Peyer's patch (tissue), 4 donors: ENCODE data around the gene OR10J1. TPM values are rescaled to one million over a fixed set of nuclear protein-coding genes. Genes with fewer than 3 reads are reported as not detected.

Experiments used
- DNase-seq, 3 donors: peaks; one replicate each; pipeline ENCODE4 v3.0.0-alpha.2; 2017 to 2019
- H3K27ac ChIP-seq, 4 donors: fragments of 200-600 bp; sonication (generic); one replicate each; pipeline ENCODE4 v1.5.1; 2016 to 2019
- H3K27me3 ChIP-seq, 2 donors: fragments of 200-600 bp; sonication (generic); one replicate each; pipeline ENCODE4 v1.5.1; 2019
- H3K36me3 ChIP-seq, 3 donors: fragments of 200-600 bp; sonication (generic); one replicate each; pipeline ENCODE4 v1.5.1; 2016 to 2019
- H3K4me1 ChIP-seq, 4 donors: fragments of 200-600 bp; sonication (generic); one replicate each; pipeline ENCODE4 v1.5.1; 2016 to 2019
- H3K4me3 ChIP-seq, 4 donors: fragments of 200-600 bp; sonication (generic); 1 replicate in 3 of 4; 2 replicates in 1 of 4; pipeline ENCODE4 v1.5.1; 2016 to 2019; ENCODE audit warnings: mild to moderate bottlenecking in 1 of 4
- H3K9me3 ChIP-seq, 4 donors: fragments of 200-600 bp; sonication (generic); one replicate each; pipeline ENCODE4 v1.5.1; 2016 to 2019; ENCODE audit warnings: mild to moderate bottlenecking in 1 of 4
- POLR2A ChIP-seq, 2 donors: fragments of 450-650 bp; IDR thresholded peaks; one replicate each; pipeline ENCODE4 v1.5.1; 2017; ENCODE audit warnings: antibody characterized with exemption in 2 of 2, mild to moderate bottlenecking in 2 of 2, moderate library complexity in 2 of 2
- total RNA-seq, 4 donors: library from RNA; depleted of rRNA; stranded (reverse); fragments of >200 nt; gene quantifications; one replicate each; pipeline ENCODE4 v1.1.0, GENCODE V29; 2016
- TF ChIP-seq, protein P1 (sequence below), 6 experiments: fragments of 450-650 bp in 4 of 6; fragments of 200-600 bp in 2 of 6; sonication (generic) in 1 of 6; IDR thresholded peaks; one replicate each; pipeline ENCODE4 v1.5.1; 2017 to 2019; ENCODE audit warnings: antibody characterized with exemption in 6 of 6, mild to moderate bottlenecking in 3 of 6, moderate library complexity in 1 of 6

Gene OR10J1, protein sequence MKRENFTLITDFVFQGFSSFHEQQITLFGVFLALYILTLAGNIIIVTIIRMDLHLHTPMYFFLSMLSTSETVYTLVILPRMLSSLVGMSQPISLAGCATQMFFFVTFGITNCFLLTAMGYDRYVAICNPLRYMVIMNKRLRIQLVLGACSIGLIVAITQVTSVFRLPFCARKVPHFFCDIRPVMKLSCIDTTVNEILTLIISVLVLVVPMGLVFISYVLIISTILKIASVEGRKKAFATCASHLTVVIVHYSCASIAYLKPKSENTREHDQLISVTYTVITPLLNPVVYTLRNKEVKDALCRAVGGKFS
- not detected for total RNA-seq

DNA sequence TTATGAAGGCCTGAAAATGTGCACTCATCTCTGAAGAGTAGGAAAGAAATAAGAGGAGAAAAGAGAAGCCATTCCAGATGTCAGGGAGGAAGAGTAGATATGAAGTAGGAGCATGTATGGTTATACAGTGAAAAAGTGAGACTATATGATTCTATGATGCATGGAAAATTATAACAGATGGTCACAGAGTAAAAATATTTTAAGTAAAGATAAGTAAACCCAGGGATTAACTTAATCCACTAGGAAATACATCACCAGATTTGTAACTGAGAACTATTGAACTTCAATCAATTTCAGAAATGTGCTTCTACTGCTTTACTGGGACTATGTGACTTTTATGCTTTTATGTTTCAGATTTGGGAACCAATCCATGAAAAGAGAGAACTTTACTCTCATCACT, at the start of gene OR10J1:
Gene OR10J1, plus strand, starts transcription at position 301 of the 400 bp plus-strand sequence. Its CDS starts 70 bp downstream, at position 371.
- Histone ChIP-seq H3K4me1 (no peaks in the 10 kb centered on the region), H3K36me3 (no peaks in the 10 kb centered on the region), H3K9me3 (no peaks in the 10 kb centered on the region), H3K27ac (no peak within 1 kb of the TSS), H3K27me3 (no peaks in the 10 kb centered on the region), H3K4me3 (no peak within 1 kb of the TSS)
- DNase-seq, result no peak
- TF ChIP-seq, protein P1, sequence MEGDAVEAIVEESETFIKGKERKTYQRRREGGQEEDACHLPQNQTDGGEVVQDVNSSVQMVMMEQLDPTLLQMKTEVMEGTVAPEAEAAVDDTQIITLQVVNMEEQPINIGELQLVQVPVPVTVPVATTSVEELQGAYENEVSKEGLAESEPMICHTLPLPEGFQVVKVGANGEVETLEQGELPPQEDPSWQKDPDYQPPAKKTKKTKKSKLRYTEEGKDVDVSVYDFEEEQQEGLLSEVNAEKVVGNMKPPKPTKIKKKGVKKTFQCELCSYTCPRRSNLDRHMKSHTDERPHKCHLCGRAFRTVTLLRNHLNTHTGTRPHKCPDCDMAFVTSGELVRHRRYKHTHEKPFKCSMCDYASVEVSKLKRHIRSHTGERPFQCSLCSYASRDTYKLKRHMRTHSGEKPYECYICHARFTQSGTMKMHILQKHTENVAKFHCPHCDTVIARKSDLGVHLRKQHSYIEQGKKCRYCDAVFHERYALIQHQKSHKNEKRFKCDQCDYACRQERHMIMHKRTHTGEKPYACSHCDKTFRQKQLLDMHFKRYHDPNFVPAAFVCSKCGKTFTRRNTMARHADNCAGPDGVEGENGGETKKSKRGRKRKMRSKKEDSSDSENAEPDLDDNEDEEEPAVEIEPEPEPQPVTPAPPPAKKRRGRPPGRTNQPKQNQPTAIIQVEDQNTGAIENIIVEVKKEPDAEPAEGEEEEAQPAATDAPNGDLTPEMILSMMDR (IDR thresholded peaks at IDR 0.05), result no peak
- no peak for TF ChIP-seq POLR2A (IDR thresholded peaks at IDR 0.05)

DNA sequence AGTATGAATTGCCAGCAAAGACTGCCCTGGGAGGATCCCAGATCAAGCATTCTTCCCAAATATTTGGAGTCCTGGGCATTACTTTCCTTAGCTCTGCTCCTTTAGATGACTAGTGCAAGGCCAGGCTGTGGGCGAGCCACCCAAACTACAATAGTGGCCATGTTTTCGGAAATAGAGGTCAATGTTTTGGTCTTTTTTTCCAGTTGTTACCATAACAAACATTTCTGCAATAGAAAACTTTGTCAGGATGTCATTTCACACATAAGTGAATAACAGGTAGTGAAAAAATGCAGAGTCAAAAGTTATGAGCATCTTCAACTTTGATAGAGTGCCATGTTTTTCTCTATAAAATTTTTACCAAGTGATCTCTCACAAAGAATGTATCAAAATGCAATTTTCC, 32.7 kb upstream of the OR10J1 start:
- no peaks in the 10 kb centered on the region for H3K4me1 ChIP-seq
- H3K27ac ChIP-seq, result no peak overlapping the region
- no peak overlapping the region for H3K4me3 ChIP-seq
- no peaks in the 10 kb centered on the region for H3K9me3 ChIP-seq
- H3K27me3 ChIP-seq, result no peaks in the 10 kb centered on the region
- H3K36me3 ChIP-seq, result no peaks in the 10 kb centered on the region
- TF ChIP-seq POLR2A (IDR thresholded peaks at IDR 0.05), result no peak
- TF ChIP-seq, protein P1 (IDR thresholded peaks at IDR 0.05), result no peak
- DNase-seq, result no peak

DNA sequence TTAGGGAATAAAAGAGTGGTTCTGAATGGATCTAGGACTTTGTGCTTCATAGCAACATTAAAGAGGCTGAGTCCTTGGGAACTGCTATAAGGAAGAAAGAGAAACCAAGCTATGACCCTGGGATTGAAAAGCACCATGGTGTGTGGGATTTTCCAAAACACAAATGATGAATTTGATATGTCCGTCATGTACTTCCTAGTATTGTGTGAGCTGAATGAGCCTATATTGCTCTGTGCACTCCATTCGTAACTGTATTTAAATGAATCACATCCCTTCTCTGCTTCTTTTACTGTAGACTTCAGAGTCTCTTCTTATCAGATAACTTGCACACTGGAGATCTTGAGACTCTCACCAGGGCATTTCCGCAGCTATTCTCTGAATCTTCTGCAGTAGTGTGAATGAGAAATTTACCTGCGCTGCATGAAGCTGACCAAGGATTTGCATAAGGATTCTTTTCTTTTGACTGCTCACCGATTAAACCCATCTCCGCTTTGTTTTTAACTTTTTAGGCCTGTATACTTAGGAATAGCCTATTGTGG, 30.6 kb upstream of the OR10J1 start:
- Histone ChIP-seq H3K9me3 (no peaks in the 10 kb centered on the region), H3K36me3 (no peaks in the 10 kb centered on the region), H3K4me3 (no peak overlapping the region), H3K27ac (no peak overlapping the region), H3K27me3 (no peaks in the 10 kb centered on the region), H3K4me1 (no peaks in the 10 kb centered on the region)
- DNase-seq, result no peak
- TF ChIP-seq, protein P1 (IDR thresholded peaks at IDR 0.05), result no peak
- no peak for TF ChIP-seq POLR2A (IDR thresholded peaks at IDR 0.05)

DNA sequence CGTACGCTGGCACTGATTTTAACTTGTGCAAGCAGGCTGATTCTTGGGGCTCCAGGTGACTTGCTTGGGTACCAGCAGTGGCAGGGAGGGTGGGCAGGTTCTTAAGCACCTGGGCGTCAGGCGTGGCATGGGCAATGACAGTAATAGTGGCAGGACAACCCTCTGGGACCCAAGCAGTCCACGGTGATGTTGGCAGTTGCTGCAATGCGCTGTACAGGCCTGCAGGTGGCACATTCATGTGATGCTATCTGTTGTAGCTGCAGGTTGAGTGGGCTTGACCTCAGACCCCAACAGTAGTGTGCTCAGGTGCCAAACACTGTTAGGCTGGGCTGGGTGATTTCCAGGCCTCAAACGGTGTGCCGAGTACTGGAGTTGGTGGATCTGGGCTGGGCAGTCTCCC, 17.7 kb upstream of the OR10J1 start:
- no peaks in the 10 kb centered on the region for H3K27me3 ChIP-seq
- TF ChIP-seq POLR2A (IDR thresholded peaks at IDR 0.05), result no peak
- TF ChIP-seq, protein P1 (IDR thresholded peaks at IDR 0.05), result peak in 2 of 6 experiments; percentile 8 to 27
- DNase-seq, result no peak
- no peaks in the 10 kb centered on the region for H3K36me3 ChIP-seq
- H3K9me3 ChIP-seq, result peaks cover 0 to 9% (median 4%) of the 10 kb centered on the region in 4 donors
- no peaks in the 10 kb centered on the region for H3K4me1 ChIP-seq
- H3K4me3 ChIP-seq, result no peak overlapping the region
- no peak overlapping the region for H3K27ac ChIP-seq

DNA sequence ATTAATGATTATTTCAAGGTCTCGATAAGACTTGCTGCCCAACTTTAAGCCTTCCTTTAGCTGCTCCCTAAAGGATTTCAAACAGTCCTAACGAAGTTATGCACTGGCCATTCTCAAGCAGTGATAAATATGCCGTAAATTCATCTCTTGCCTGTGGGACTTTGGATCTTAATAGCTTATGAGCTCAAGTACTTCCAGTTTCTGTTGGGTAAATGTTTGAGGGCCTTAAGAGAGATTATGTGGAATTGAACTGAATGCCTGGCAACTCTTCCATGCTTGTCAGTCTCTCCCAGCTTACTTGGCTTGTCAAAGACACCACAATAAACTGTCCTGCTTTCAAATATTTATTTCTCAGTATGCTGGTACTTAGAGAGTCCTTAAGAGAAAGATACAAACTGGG, 11.0 kb upstream of the OR10J1 start:
- Histone ChIP-seq H3K9me3 (no peaks in the 10 kb centered on the region), H3K27me3 (no peaks in the 10 kb centered on the region), H3K4me3 (no peak overlapping the region), H3K27ac (peak overlapping the region in 1 of 4 donors; percentile 15), H3K4me1 (no peaks in the 10 kb centered on the region), H3K36me3 (no peaks in the 10 kb centered on the region)
- DNase-seq, result no peak
- TF ChIP-seq, protein P1 (IDR thresholded peaks at IDR 0.05), result no peak
- no peak for TF ChIP-seq POLR2A (IDR thresholded peaks at IDR 0.05)
